ENCODE results near the gene RASSF6. TPM values are rescaled to one million over a fixed set of nuclear protein-coding genes. Genes with fewer than 3 reads are reported as not detected.
A peak's percentile ranks its signal among the peaks of the same experiment; 100 is the strongest.

The RASSF6 gene
- total RNA-seq, 2 experiments from 2014 or later, result 48.3 to 62.2 TPM

DNA sequence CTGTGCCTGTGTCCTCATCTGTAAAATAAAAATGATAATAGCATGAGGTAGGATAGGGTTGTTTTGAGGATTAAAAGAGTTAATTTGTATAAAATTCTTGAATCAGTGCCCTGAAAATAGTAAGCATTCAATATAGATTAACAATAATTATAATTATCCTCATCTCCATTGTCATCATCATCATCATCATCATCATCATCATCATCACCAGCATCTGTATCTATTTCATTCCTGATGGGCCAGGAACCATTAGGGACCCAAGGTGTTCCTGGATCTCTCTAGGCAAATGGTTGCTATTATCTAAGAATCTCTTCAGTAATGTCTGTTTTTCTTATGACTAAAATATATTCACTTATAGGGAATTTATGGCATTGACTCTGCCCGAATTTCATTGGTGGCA lies 31.6 kb downstream of the RASSF6 start:
- no TSS peak for BruUV-seq (replicated peaks)
- peaks cover 81% of the 10 kb centered on the region for H3K36me3 ChIP-seq (ENCODE audit: insufficient read depth, low read length)
- TF ChIP-seq, protein P1, sequence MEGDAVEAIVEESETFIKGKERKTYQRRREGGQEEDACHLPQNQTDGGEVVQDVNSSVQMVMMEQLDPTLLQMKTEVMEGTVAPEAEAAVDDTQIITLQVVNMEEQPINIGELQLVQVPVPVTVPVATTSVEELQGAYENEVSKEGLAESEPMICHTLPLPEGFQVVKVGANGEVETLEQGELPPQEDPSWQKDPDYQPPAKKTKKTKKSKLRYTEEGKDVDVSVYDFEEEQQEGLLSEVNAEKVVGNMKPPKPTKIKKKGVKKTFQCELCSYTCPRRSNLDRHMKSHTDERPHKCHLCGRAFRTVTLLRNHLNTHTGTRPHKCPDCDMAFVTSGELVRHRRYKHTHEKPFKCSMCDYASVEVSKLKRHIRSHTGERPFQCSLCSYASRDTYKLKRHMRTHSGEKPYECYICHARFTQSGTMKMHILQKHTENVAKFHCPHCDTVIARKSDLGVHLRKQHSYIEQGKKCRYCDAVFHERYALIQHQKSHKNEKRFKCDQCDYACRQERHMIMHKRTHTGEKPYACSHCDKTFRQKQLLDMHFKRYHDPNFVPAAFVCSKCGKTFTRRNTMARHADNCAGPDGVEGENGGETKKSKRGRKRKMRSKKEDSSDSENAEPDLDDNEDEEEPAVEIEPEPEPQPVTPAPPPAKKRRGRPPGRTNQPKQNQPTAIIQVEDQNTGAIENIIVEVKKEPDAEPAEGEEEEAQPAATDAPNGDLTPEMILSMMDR (conservative IDR thresholded peaks at IDR 0.05; ENCODE audit: low read length), result no peak
- TF ChIP-seq EZH2phosphoT487 (IDR thresholded peaks at IDR 0.05; ENCODE audit: borderline replicate concordance, low read depth, low read length), result no peak
- ChIA-PET CTCF (ENCODE audit: unreplicated experiment) (no interaction called here), POLR2A (interaction anchor here (0.6 to 2.4 kb wide), 10 partner anchors 10 to 531 kb away, joined by 3 to 60 read pairs (median 6); partner anchors contain the start of gene RASSF6)
- H3K9me3 ChIP-seq (ENCODE audit: low read length), result peaks cover 21% of the 10 kb centered on the region; the same call in 1 of the 2 replicates
- H3K4me2 ChIP-seq (ENCODE audit: low read length), result peak overlapping the region; percentile 75
- H3K4me3 ChIP-seq (ENCODE audit: low read depth, low read length, poor library complexity, severe bottlenecking), result peak overlapping the region; percentile 52
- DNase-seq (ENCODE audit: low spot score), result no peak
- H4K20me1 ChIP-seq (ENCODE audit: insufficient read depth, low read length), result no peaks in the 10 kb centered on the region
- peaks cover 73% of the 10 kb centered on the region for H3K4me1 ChIP-seq (ENCODE audit: insufficient read depth, low read length, poor library complexity, severe bottlenecking)
- peak overlapping the region; percentile 100 for H3K27ac ChIP-seq (ENCODE audit: low read depth, low read length, poor library complexity, severe bottlenecking)
- H2AFZ ChIP-seq (ENCODE audit: low read length), result no peak overlapping the region
- intact Hi-C loops (cut with micrococcal nuclease; ENCODE audit: unreplicated experiment), result loop anchor here (10.0 kb wide), 1 partner anchor 566 kb away; the partner anchor contains the start of gene MTHFD2L
- H3K79me2 ChIP-seq (ENCODE audit: insufficient read depth, low read depth, low read length), result peaks cover 47% of the 10 kb centered on the region; the same call in 1 of the 2 replicates
- H3K9me2 ChIP-seq (ENCODE audit: insufficient read depth, low read length), result no peaks in the 10 kb centered on the region

DNA sequence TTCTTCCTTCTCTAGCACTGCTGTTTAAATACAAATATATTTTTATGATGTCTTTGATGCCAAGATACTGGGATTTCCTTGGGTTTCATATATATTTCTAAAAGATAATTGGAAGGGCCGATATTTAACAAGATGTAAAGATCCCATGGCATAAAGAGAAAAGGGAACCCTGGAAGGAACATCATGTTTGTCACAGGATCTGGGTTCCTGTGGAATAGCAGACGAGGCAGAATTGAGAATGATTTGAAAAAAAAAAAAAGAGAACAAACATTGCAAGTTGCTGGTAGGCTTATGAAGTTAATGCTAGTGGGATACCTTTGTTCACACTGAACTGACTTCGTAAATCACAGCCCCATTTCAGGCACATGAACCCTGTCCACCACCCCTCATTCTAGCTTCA lies 33.6 kb downstream of the RASSF6 start:
- DNase-seq (ENCODE audit: low spot score), result no peak
- Histone ChIP-seq H3K36me3 (ENCODE audit: insufficient read depth, low read length) (peaks cover 81% of the 10 kb centered on the region), H3K27ac (ENCODE audit: low read depth, low read length, poor library complexity, severe bottlenecking) (no peak overlapping the region), H4K20me1 (ENCODE audit: insufficient read depth, low read length) (no peaks in the 10 kb centered on the region), H3K4me3 (ENCODE audit: low read depth, low read length, poor library complexity, severe bottlenecking) (no peak overlapping the region), H3K79me2 (ENCODE audit: insufficient read depth, low read depth, low read length) (peaks cover 33% of the 10 kb centered on the region; the same call in 1 of the 2 replicates), H3K4me2 (ENCODE audit: low read length) (no peak overlapping the region), H3K4me1 (ENCODE audit: insufficient read depth, low read length, poor library complexity, severe bottlenecking) (peaks cover 53% of the 10 kb centered on the region), H3K9me2 (ENCODE audit: insufficient read depth, low read length) (no peaks in the 10 kb centered on the region), H2AFZ (ENCODE audit: low read length) (no peak overlapping the region), H3K9me3 (ENCODE audit: low read length) (peaks cover 21% of the 10 kb centered on the region; the same call in 1 of the 2 replicates)
- CTCF ChIA-PET (ENCODE audit: unreplicated experiment), result interaction anchor here (1.0 kb wide), 1 partner anchor 12 kb away, joined by 3 read pairs; no protein-coding TSS in a partner anchor
- POLR2A ChIA-PET, result interaction anchor here (0.7 to 3.6 kb wide), 12 partner anchors 8 to 368 kb away, joined by 3 to 19 read pairs (median 4); partner anchors contain the start of gene RASSF6
- BruUV-seq (replicated peaks), result no TSS peak
- TF ChIP-seq EZH2phosphoT487 (IDR thresholded peaks at IDR 0.05; ENCODE audit: borderline replicate concordance, low read depth, low read length), result no peak
- TF ChIP-seq, protein P1 (conservative IDR thresholded peaks at IDR 0.05; ENCODE audit: low read length), result no peak
- intact Hi-C loops (cut with micrococcal nuclease; ENCODE audit: unreplicated experiment), result loop anchor here (10.0 kb wide), 1 partner anchor 568 kb away; the partner anchor contains the start of gene MTHFD2L

DNA sequence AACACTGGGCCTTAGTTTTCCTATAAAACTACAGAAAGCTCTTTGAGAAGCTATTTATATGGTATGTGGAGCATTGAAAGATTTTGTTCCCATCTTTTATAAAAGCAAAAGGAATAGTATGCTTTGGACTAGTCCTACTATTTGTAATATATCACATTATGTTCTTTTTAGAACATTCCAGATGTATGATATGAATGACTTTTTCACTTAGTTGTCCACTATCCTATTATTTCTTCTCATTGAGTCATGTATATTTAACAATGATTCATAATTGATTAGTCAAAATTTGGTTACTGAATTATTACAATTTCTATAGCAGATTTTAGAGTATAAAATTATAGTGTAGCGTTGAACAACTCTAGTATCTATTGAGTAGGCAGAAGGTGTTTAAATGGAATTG lies 34.2 kb downstream of the RASSF6 start:
- POLR2A ChIA-PET, result interaction anchor here (0.8 to 3.6 kb wide), 13 partner anchors 7 to 68 kb away, joined by 3 to 19 read pairs (median 5); partner anchors contain the start of gene RASSF6
- intact Hi-C loops (cut with micrococcal nuclease; ENCODE audit: unreplicated experiment), result loop anchor here (10.0 kb wide), 1 partner anchor 569 kb away; the partner anchor contains the start of gene MTHFD2L
- Histone ChIP-seq H3K9me2 (ENCODE audit: insufficient read depth, low read length) (no peaks in the 10 kb centered on the region), H3K79me2 (ENCODE audit: insufficient read depth, low read depth, low read length) (peaks cover 33% of the 10 kb centered on the region; the same call in 1 of the 2 replicates), H3K36me3 (ENCODE audit: insufficient read depth, low read length) (peaks cover 83% of the 10 kb centered on the region), H3K4me1 (ENCODE audit: insufficient read depth, low read length, poor library complexity, severe bottlenecking) (peaks cover 47% of the 10 kb centered on the region), H3K9me3 (ENCODE audit: low read length) (peaks cover 21% of the 10 kb centered on the region; the same call in 1 of the 2 replicates), H3K27ac (ENCODE audit: low read depth, low read length, poor library complexity, severe bottlenecking) (no peak overlapping the region), H3K4me3 (ENCODE audit: low read depth, low read length, poor library complexity, severe bottlenecking) (no peak overlapping the region), H4K20me1 (ENCODE audit: insufficient read depth, low read length) (no peaks in the 10 kb centered on the region), H3K4me2 (ENCODE audit: low read length) (no peak overlapping the region), H2AFZ (ENCODE audit: low read length) (no peak overlapping the region)
- no TSS peak for BruUV-seq (replicated peaks)
- CTCF ChIA-PET (ENCODE audit: unreplicated experiment), result interaction anchor here (1.0 kb wide), 1 partner anchor 11 kb away, joined by 3 read pairs; no protein-coding TSS in a partner anchor
- no peak for TF ChIP-seq EZH2phosphoT487 (IDR thresholded peaks at IDR 0.05; ENCODE audit: borderline replicate concordance, low read depth, low read length)
- TF ChIP-seq, protein P1 (conservative IDR thresholded peaks at IDR 0.05; ENCODE audit: low read length), result no peak
- no peak for DNase-seq (ENCODE audit: low spot score)
